H9 (cell line): ENCODE data around the gene NEDD4. TPM values are rescaled to one million over a fixed set of nuclear protein-coding genes. Genes with fewer than 3 reads are reported as not detected.
"Not testable (repeated sequence)": the region's sequence is repeated elsewhere in the genome, so short reads cannot be mapped to it uniquely, and the experiment has no call there.

ENCODE experiments used
- DNase-seq: peaks from one replicate; pipeline ENCODE4 v3.0.0-alpha.2; 2017
- H2AFZ ChIP-seq: one replicate; pipeline ENCODE4 v1.6.1; 2013; ENCODE audit warnings: mild to moderate bottlenecking, low read length, control low read depth, moderate library complexity
- H2AK5ac ChIP-seq: 2 replicates; pipeline ENCODE4 v1.6.1; 2013; ENCODE audit warnings: low read length, control low read depth, mixed read lengths; ENCODE audit not compliant: insufficient read length
- H2BK120ac ChIP-seq: one replicate; pipeline ENCODE4 v1.6.1; 2013; ENCODE audit warnings: low read depth, mild to moderate bottlenecking, low read length, control low read depth, inconsistent platforms; ENCODE audit not compliant: poor library complexity, severe bottlenecking
- H2BK12ac ChIP-seq: 2 replicates; pipeline ENCODE4 v1.6.1; 2013; ENCODE audit warnings: low read length, control low read depth, mixed read lengths, low read depth; ENCODE audit not compliant: insufficient read length
- H2BK15ac ChIP-seq: 2 replicates; pipeline ENCODE4 v1.6.1; 2013; ENCODE audit warnings: low read depth, low read length, control low read depth
- H2BK20ac ChIP-seq: one replicate; pipeline ENCODE4 v1.6.1; 2013; ENCODE audit warnings: low read depth, mild to moderate bottlenecking, low read length, control low read depth, inconsistent platforms; ENCODE audit not compliant: poor library complexity, severe bottlenecking
- H2BK5ac ChIP-seq: 2 replicates; pipeline ENCODE4 v1.6.1; 2013; ENCODE audit warnings: low read length, control low read depth, mixed read lengths; ENCODE audit not compliant: insufficient read length
- H3K14ac ChIP-seq: 2 replicates; pipeline ENCODE4 v1.6.1; 2013; ENCODE audit warnings: low read length, control low read depth; ENCODE audit not compliant: insufficient read depth
- H3K18ac ChIP-seq: 2 replicates; pipeline ENCODE4 v1.6.1; 2013; ENCODE audit warnings: low read depth, mild to moderate bottlenecking, mixed read lengths, low read length, control low read depth; ENCODE audit not compliant: insufficient read length
- H3K23ac ChIP-seq: 2 replicates; pipeline ENCODE4 v1.6.1; 2013; ENCODE audit warnings: low read length, control low read depth, mixed read lengths, low read depth; ENCODE audit not compliant: insufficient read length
- H3K23me2 ChIP-seq: 2 replicates; pipeline ENCODE4 v1.6.1; 2013; ENCODE audit warnings: low read depth, mild to moderate bottlenecking, mixed read lengths, low read length, control low read depth; ENCODE audit not compliant: insufficient read length, poor library complexity, severe bottlenecking
- H3K27ac ChIP-seq: 2 replicates; pipeline ENCODE4 v1.5.1; 2013; ENCODE audit warnings: low read length, control low read depth, mixed read lengths, low read depth; ENCODE audit not compliant: insufficient read length
- H3K27me3 ChIP-seq: 2 replicates; pipeline ENCODE4 v1.6.1; 2013; ENCODE audit warnings: low read length, control low read depth, inconsistent platforms; ENCODE audit not compliant: insufficient read depth
- H3K4ac ChIP-seq: 2 replicates; pipeline ENCODE4 v1.6.1; 2013; ENCODE audit warnings: low read depth, mild to moderate bottlenecking, control low read depth, inconsistent platforms, low read length, moderate library complexity
- H3K4me1 ChIP-seq: 2 replicates; pipeline ENCODE4 v1.6.1; 2013; ENCODE audit warnings: low read length, control low read depth, inconsistent platforms; ENCODE audit not compliant: insufficient read depth
- H3K4me2 ChIP-seq: 2 replicates; pipeline ENCODE4 v1.6.1; 2013; ENCODE audit warnings: low read length, control low read depth, mixed read lengths; ENCODE audit not compliant: insufficient read length, insufficient read depth
- H3K56ac ChIP-seq: 2 replicates; pipeline ENCODE4 v1.6.1; 2013; ENCODE audit warnings: low read depth, mild to moderate bottlenecking, mixed read lengths, low read length, control low read depth; ENCODE audit not compliant: insufficient read length
- H3K79me1 ChIP-seq: 2 replicates; pipeline ENCODE4 v1.6.1; 2013; ENCODE audit warnings: low read depth, mild to moderate bottlenecking, moderate library complexity, low read length, control low read depth, inconsistent platforms; ENCODE audit not compliant: insufficient read depth, poor library complexity, severe bottlenecking
- H3K79me2 ChIP-seq: 2 replicates; pipeline ENCODE4 v1.6.1; 2013; ENCODE audit warnings: low read length, control low read depth, inconsistent platforms; ENCODE audit not compliant: insufficient read depth
- H3K9ac ChIP-seq: 2 replicates; pipeline ENCODE4 v1.6.1; 2013; ENCODE audit warnings: low read length, control low read depth, mixed read lengths; ENCODE audit not compliant: insufficient read length; ENCODE audit errors: extremely low read depth
- H3K9me3 ChIP-seq: one replicate; pipeline ENCODE4 v1.6.1; 2013; ENCODE audit warnings: low read depth, low read length, inconsistent platforms; ENCODE audit not compliant: control insufficient read depth
- H3T11ph ChIP-seq: one replicate; pipeline ENCODE4 v1.6.1; 2013; ENCODE audit warnings: mild to moderate bottlenecking, low read length, control low read depth, inconsistent platforms
- H4K20me1 ChIP-seq: one replicate; pipeline ENCODE4 v1.6.1; 2013; ENCODE audit not compliant: control insufficient read depth, insufficient read length, insufficient read depth
- H4K5ac ChIP-seq: 2 replicates; pipeline ENCODE4 v1.6.1; 2013; ENCODE audit warnings: low read depth, mild to moderate bottlenecking, mixed read lengths, low read length, control low read depth; ENCODE audit not compliant: insufficient read length
- H4K8ac ChIP-seq: replicated peaks from 2 replicates; pipeline ENCODE4 v1.6.1; 2013; ENCODE audit warnings: low read length, control low read depth, mixed read lengths, low read depth; ENCODE audit not compliant: insufficient read length
- H4K91ac ChIP-seq: 2 replicates; pipeline ENCODE4 v1.6.1; 2013; ENCODE audit warnings: low read depth, mild to moderate bottlenecking, moderate library complexity, mixed read lengths, low read length, control low read depth; ENCODE audit not compliant: insufficient read length
- H3K27ac Mint-ChIP-seq, 3 experiments: 2 replicates in 2 of 3; 3 replicates in 1 of 3; pipeline ENCODE4 v1.8.0; 2020 to 2021; ENCODE audit warnings: mixed read lengths in 3 of 3, mild to moderate bottlenecking in 1 of 3, moderate library complexity in 1 of 3
- H3K27me3 Mint-ChIP-seq: 2 replicates; pipeline ENCODE4 v1.8.0; 2021; ENCODE audit warnings: low read depth, mild to moderate bottlenecking, moderate library complexity, mixed read lengths
- H3K36me3 Mint-ChIP-seq, 3 experiments: 2 replicates in 2 of 3; 3 replicates in 1 of 3; pipeline ENCODE4 v1.8.0; 2020 to 2021; ENCODE audit warnings: low read depth in 3 of 3, mixed read lengths in 3 of 3; ENCODE audit not compliant: insufficient read depth in 1 of 3
- H3K4me1 Mint-ChIP-seq, 2 experiments: 2 replicates each; pipeline ENCODE4 v1.8.0; 2020; ENCODE audit warnings: mixed read lengths in 2 of 2
- H3K4me3 Mint-ChIP-seq, 2 experiments: 2 replicates in 1 of 2; 3 replicates in 1 of 2; pipeline ENCODE4 v1.8.0; 2020 to 2021; ENCODE audit warnings: mild to moderate bottlenecking in 2 of 2, mixed read lengths in 2 of 2, moderate library complexity in 1 of 2
- H3K9me3 Mint-ChIP-seq, 2 experiments: 2 replicates in 1 of 2; 3 replicates in 1 of 2; pipeline ENCODE4 v1.8.0; 2020; ENCODE audit warnings: mild to moderate bottlenecking in 2 of 2, mixed read lengths in 2 of 2, moderate library complexity in 1 of 2
- WGBS: extraction: QIAGEN DNeasy Blood & Tissue Kit; methylation state at CpG from one replicate; pipeline ENCODE4 v1.1.7; 2013; ENCODE audit warnings: missing lambda C conversion rate, low lambda C conversion rate, mixed read lengths; ENCODE audit not compliant: insufficient read length; ENCODE audit errors: extremely low coverage; 5-methylcytosine and 5-hydroxymethylcytosine counted together
- total RNA-seq: library from RNA; stranded (reverse); gene quantifications from 2 replicates; pipeline ENCODE4 v1.2.1, GENCODE V29; 2021
- TF ChIP-seq, protein P1 (sequence below): fragments of 200-600 bp; sonication (generic); conservative IDR thresholded peaks from 3 replicates; pipeline ENCODE4 v1.8.0; 2021; ENCODE audit warnings: antibody characterized with exemption, mild to moderate bottlenecking

Gene NEDD4
- total RNA-seq, 1 experiment from 2014 or later, result 9.6 TPM

GRCh38 chr15:56014677-56015076 lies 21.3 kb upstream of the NEDD4 start:
- H2BK15ac ChIP-seq, result no peak overlapping the region
- Mint-ChIP-seq H3K4me3 (no peak overlapping the region), H3K27me3 (peaks cover 4% of the 10 kb centered on the region; the same call in 1 of the 2 replicates), H3K36me3 (peaks cover 7 to 20% (median 12%) of the 10 kb centered on the region in 3 experiments; a peak in 6 of 7 replicates), H3K27ac (no peak overlapping the region), H3K4me1 (peaks cover 3% of the 10 kb centered on the region in 2 experiments; a peak in 2 of 4 replicates), H3K9me3 (peaks cover 27 to 28% of the 10 kb centered on the region in 2 experiments)
- H4K8ac ChIP-seq, result no peak overlapping the region
- H2AFZ ChIP-seq, result no peak overlapping the region
- no peak overlapping the region for H4K91ac ChIP-seq
- H4K20me1 ChIP-seq, result no peaks in the 10 kb centered on the region
- no peak overlapping the region for H3K4me2 ChIP-seq
- H4K5ac ChIP-seq, result no peak overlapping the region
- no peaks in the 10 kb centered on the region for H3K27me3 ChIP-seq
- no peak overlapping the region for H3K9ac ChIP-seq
- H3K56ac ChIP-seq, result no peak overlapping the region
- no CpG with 5 or more reads among the region's 4 CpGs for WGBS
- no peak overlapping the region for H2BK5ac ChIP-seq
- no peak overlapping the region for H3K27ac ChIP-seq
- no peak overlapping the region for H3K4ac ChIP-seq
- H3K23ac ChIP-seq, result no peak overlapping the region
- TF ChIP-seq, protein P1, sequence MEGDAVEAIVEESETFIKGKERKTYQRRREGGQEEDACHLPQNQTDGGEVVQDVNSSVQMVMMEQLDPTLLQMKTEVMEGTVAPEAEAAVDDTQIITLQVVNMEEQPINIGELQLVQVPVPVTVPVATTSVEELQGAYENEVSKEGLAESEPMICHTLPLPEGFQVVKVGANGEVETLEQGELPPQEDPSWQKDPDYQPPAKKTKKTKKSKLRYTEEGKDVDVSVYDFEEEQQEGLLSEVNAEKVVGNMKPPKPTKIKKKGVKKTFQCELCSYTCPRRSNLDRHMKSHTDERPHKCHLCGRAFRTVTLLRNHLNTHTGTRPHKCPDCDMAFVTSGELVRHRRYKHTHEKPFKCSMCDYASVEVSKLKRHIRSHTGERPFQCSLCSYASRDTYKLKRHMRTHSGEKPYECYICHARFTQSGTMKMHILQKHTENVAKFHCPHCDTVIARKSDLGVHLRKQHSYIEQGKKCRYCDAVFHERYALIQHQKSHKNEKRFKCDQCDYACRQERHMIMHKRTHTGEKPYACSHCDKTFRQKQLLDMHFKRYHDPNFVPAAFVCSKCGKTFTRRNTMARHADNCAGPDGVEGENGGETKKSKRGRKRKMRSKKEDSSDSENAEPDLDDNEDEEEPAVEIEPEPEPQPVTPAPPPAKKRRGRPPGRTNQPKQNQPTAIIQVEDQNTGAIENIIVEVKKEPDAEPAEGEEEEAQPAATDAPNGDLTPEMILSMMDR, result no peak
- no peak overlapping the region for H2BK20ac ChIP-seq
- H2BK12ac ChIP-seq, result no peak overlapping the region
- H3K23me2 ChIP-seq, result no peaks in the 10 kb centered on the region
- H2AK5ac ChIP-seq, result no peak overlapping the region
- H3K79me1 ChIP-seq, result no peaks in the 10 kb centered on the region
- H3K4me1 ChIP-seq, result no peaks in the 10 kb centered on the region
- no peak overlapping the region for H2BK120ac ChIP-seq
- H3K14ac ChIP-seq, result no peak overlapping the region
- H3T11ph ChIP-seq, result no peak overlapping the region
- H3K18ac ChIP-seq, result no peak overlapping the region
- H3K9me3 ChIP-seq, result no peaks in the 10 kb centered on the region
- no peak for DNase-seq
- no peaks in the 10 kb centered on the region; the same call in 1 of the 2 replicates for H3K79me2 ChIP-seq

GRCh38 chr15:56007053-56007452 lies 13.6 kb upstream of the NEDD4 start:
- H3K27ac ChIP-seq, H3K4me1 Mint-ChIP-seq, H4K8ac ChIP-seq, H3K9me3 ChIP-seq, H3K27me3 ChIP-seq, H3K9me3 Mint-ChIP-seq, H2BK12ac ChIP-seq, H2BK5ac ChIP-seq, H2BK20ac ChIP-seq, H3K4me1 ChIP-seq, H2BK15ac ChIP-seq, H3K4ac ChIP-seq, H3K56ac ChIP-seq, H3K27ac Mint-ChIP-seq, H3K79me2 ChIP-seq, H4K5ac ChIP-seq, H4K20me1 ChIP-seq, H3K79me1 ChIP-seq, H2AK5ac ChIP-seq, H2BK120ac ChIP-seq, H3K18ac ChIP-seq, H3T11ph ChIP-seq, H4K91ac ChIP-seq, H3K23ac ChIP-seq, H3K36me3 Mint-ChIP-seq, H3K23me2 ChIP-seq, H3K14ac ChIP-seq: not testable (repeated sequence)
- peak overlapping the region; percentile 78 for H2AFZ ChIP-seq
- H3K9ac ChIP-seq, result peak overlapping the region; percentile 44
- Mint-ChIP-seq H3K27me3 (peaks cover 16% of the 10 kb centered on the region), H3K4me3 (peak overlapping the region; percentile 55 to 77)
- peak; percentile 41 for DNase-seq
- no CpG with 5 or more reads among the region's 40 CpGs for WGBS
- peak overlapping the region; percentile 73 for H3K4me2 ChIP-seq
